K562 (cell line): ENCODE data around the gene ZCCHC8. TPM values are rescaled to one million over a fixed set of nuclear protein-coding genes. Genes with fewer than 3 reads are reported as not detected.

Experiments
- ATAC-seq: fragments of 200-7000 bp; cut with Tn5 transposase; 3 replicates; pipeline ENCODE4 v1.9.1; 2020; ENCODE audit warnings: moderate library complexity
- BruUV-seq: library from RNA; stranded (reverse); fragments of 400-500 nt; replicated peaks from 2 replicates; lab custom pipeline; 2021; lab: Mats Ljungman, UMichigan
- CTCF ChIA-PET: fragments of 300-600 bp; formaldehyde crosslinking; extraction: SDS; loops from one replicate; lab custom pipeline; 2021; ENCODE audit warnings: low intra/inter-chr PET ratio; lab: Yijun Ruan, JAX
- POLR2A ChIA-PET: fragments of 300-600, 350-650 bp; sonication (Branson Sonifier 250); formaldehyde crosslinking; extraction: SDS; loops from one replicate; lab custom pipeline; 2021; ENCODE audit warnings: antibody characterized with exemption, inconsistent platforms; lab: Yijun Ruan, JAX
- DNase-seq, 4 experiments: peaks; one replicate each; pipeline versions ENCODE4 v3.0.0 to v3.0.0-alpha.2; 2011 to 2018; ENCODE audit warnings: low spot score in 3 of 4, mixed read lengths in 3 of 4; ENCODE audit errors: extremely low read depth in 1 of 4
- FAIRE-seq: peaks from 2 replicates; lab custom pipeline; 2011; peaks lifted over from hg19 to GRCh38; lab: Jason Lieb, UNC
- H2AFZ ChIP-seq: 2 replicates; pipeline ENCODE4 v1.6.0; 2011; ENCODE audit warnings: low read depth, low read length, control low read depth, inconsistent platforms
- H3K27ac ChIP-seq: fragments of 200-600 bp; 3 replicates; pipeline ENCODE4 v1.8.0; 2011; ENCODE audit warnings: low read depth, mild to moderate bottlenecking, control low read depth, inconsistent platforms, low read length, moderate library complexity, mixed read lengths; ENCODE audit errors: extremely low read depth
- H3K27me3 ChIP-seq, 2 experiments: fragments of 300-600 bp in 1 of 2; 2 replicates in 1 of 2; 3 replicates in 1 of 2; pipeline versions ENCODE4 v1.6.0 to v1.8.0; 2011; ENCODE audit warnings: inconsistent platforms in 2 of 2, low read length in 2 of 2, mild to moderate bottlenecking in 1 of 2, mixed read lengths in 1 of 2, moderate library complexity in 1 of 2; ENCODE audit not compliant: control insufficient read depth in 2 of 2, insufficient read depth in 2 of 2
- H3K36me3 ChIP-seq: fragments of 300-600 bp; 3 replicates; pipeline ENCODE4 v1.8.0; 2011; ENCODE audit warnings: mild to moderate bottlenecking, low read length, inconsistent platforms; ENCODE audit not compliant: control insufficient read depth, insufficient read depth
- H3K4me1 ChIP-seq, 2 experiments: fragments of 200-600 bp in 1 of 2; replicated peaks in 1 of 2; 2 replicates in 1 of 2; 3 replicates in 1 of 2; pipeline versions ENCODE4 v1.5.1 to v1.8.0; 2011; ENCODE audit warnings: inconsistent platforms in 2 of 2, low read length in 2 of 2, mild to moderate bottlenecking in 1 of 2, mixed read lengths in 1 of 2, moderate library complexity in 1 of 2; ENCODE audit not compliant: control insufficient read depth in 2 of 2, insufficient read depth in 2 of 2
- H3K4me2 ChIP-seq: 2 replicates; pipeline ENCODE4 v1.6.1; 2011; ENCODE audit warnings: low read length, control low read depth, inconsistent platforms, mixed read lengths; ENCODE audit not compliant: insufficient read depth
- H3K4me3 ChIP-seq: fragments of 200-600 bp; sonication (generic), shearing (Covaris generic); 2 replicates; pipeline ENCODE4 v1.5.1; 2016; ENCODE audit warnings: control low read depth, inconsistent platforms
- H3K79me2 ChIP-seq: fragments of 200-600 bp; 3 replicates; pipeline ENCODE4 v1.8.0; 2011; ENCODE audit warnings: low read length, inconsistent platforms; ENCODE audit not compliant: control insufficient read depth, insufficient read depth
- H3K9ac ChIP-seq, 2 experiments: 2 replicates each; pipeline versions ENCODE4 v1.6.0 to v1.6.1; 2011; ENCODE audit warnings: low read depth in 2 of 2, low read length in 2 of 2, control low read depth in 1 of 2, inconsistent platforms in 1 of 2, mild to moderate bottlenecking in 1 of 2, mixed read lengths in 1 of 2; ENCODE audit not compliant: insufficient read depth in 1 of 2
- H3K9me1 ChIP-seq: one replicate; pipeline ENCODE4 v1.6.0; 2011; ENCODE audit warnings: inconsistent platforms, mild to moderate bottlenecking, low read length, moderate library complexity; ENCODE audit not compliant: control insufficient read depth, insufficient read depth
- H3K9me3 ChIP-seq: replicated peaks from 2 replicates; pipeline ENCODE4 v1.5.1; 2011; ENCODE audit warnings: low read depth, low read length, inconsistent platforms; ENCODE audit not compliant: control insufficient read depth, insufficient read depth
- H4K20me1 ChIP-seq: replicated peaks from 2 replicates; pipeline ENCODE4 v1.6.1; 2011; ENCODE audit warnings: low read length, inconsistent platforms, mixed read lengths; ENCODE audit not compliant: control insufficient read depth, insufficient read depth
- ARID3A ChIP-seq: IDR thresholded peaks from 2 replicates; pipeline ENCODE4 v1.6.1; 2012; ENCODE audit warnings: low read depth, low read length, improper control_type of control experiment, borderline replicate concordance
- BRCA1 ChIP-seq, 2 experiments: fragments of 450-650 bp in 1 of 2; sonication (generic) in 1 of 2; formaldehyde crosslinking in 1 of 2; IDR thresholded peaks; 2 replicates each; pipeline versions ENCODE4 v1.5.0 to v1.6.1; 2017 to 2020; ENCODE audit warnings: mild to moderate bottlenecking in 1 of 2, missing genetic modification reagents in 1 of 2
- CHAMP1 ChIP-seq: fragments of 450-650 bp; IDR thresholded peaks from 2 replicates; pipeline ENCODE4 v1.6.1; 2016; ENCODE audit warnings: mild to moderate bottlenecking
- JUN ChIP-seq, 2 experiments: sonication (generic) in 1 of 2; formaldehyde crosslinking in 1 of 2; IDR thresholded peaks; 2 replicates each; pipeline versions ENCODE4 v1.6.1 to v1.8.0; 2012 to 2022; ENCODE audit warnings: borderline replicate concordance in 2 of 2, mild to moderate bottlenecking in 2 of 2, improper control_type of control experiment in 1 of 2, low read depth in 1 of 2, low read length in 1 of 2, missing genetic modification reagents in 1 of 2
- KDM5B ChIP-seq: fragments of 200-600 bp; sonication (generic); IDR thresholded peaks from 2 replicates; pipeline ENCODE4 v1.6.1; 2012; ENCODE audit warnings: low read depth, mild to moderate bottlenecking, moderate library complexity, low read length, control low read depth, inconsistent platforms; ENCODE audit not compliant: insufficient replicate concordance
- NR2C1 ChIP-seq, 2 experiments: fragments of 450-650 bp; IDR thresholded peaks; 2 replicates each; pipeline ENCODE4 v1.6.1; 2017; ENCODE audit warnings: mild to moderate bottlenecking in 2 of 2, antibody characterized with exemption in 1 of 2, inconsistent platforms in 1 of 2, missing compliant biosample characterization in 1 of 2, missing genetic modification characterization in 1 of 2
- POLR2B ChIP-seq: fragments of 450-650 bp; IDR thresholded peaks from 2 replicates; pipeline ENCODE4 v1.6.1; 2018; ENCODE audit warnings: low read depth; ENCODE audit not compliant: partially characterized antibody
- RBM22 ChIP-seq: fragments of 200-400 bp; formaldehyde crosslinking; IDR thresholded peaks from 2 replicates; pipeline ENCODE4 v1.6.1; 2018; ENCODE audit warnings: low read length, low read depth; ENCODE audit not compliant: poor library complexity, severe bottlenecking
- THRB ChIP-seq: fragments of 450-650 bp; formaldehyde crosslinking; conservative IDR thresholded peaks from 2 replicates; pipeline ENCODE4 v1.4.0; 2022; ENCODE audit warnings: mild to moderate bottlenecking, missing genetic modification characterization
- ZNF239 ChIP-seq: fragments of 250-450 bp; sonication (Bioruptor Pico); IDR thresholded peaks from 2 replicates; pipeline ENCODE4 v1.4.0; 2020; ENCODE audit warnings: mild to moderate bottlenecking
- ZNF512 ChIP-seq: IDR thresholded peaks from 2 replicates; pipeline ENCODE4 v1.6.1; 2016; ENCODE audit warnings: missing genetic modification characterization, missing compliant biosample characterization
- ZNF586 ChIP-seq: fragments of 450-650 bp; formaldehyde crosslinking; conservative IDR thresholded peaks from 2 replicates; pipeline ENCODE4 v1.4.0; 2020; ENCODE audit warnings: mild to moderate bottlenecking, moderate library complexity
- WGBS: fragments of 100-300 bp; shearing (Covaris generic); methylation state at CpG from one replicate; pipeline ENCODE4 v1.1.6; 2016; ENCODE audit warnings: low coverage, mixed read lengths; ENCODE audit not compliant: insufficient coverage; ENCODE audit errors: missing lambda C conversion rate; 5-methylcytosine and 5-hydroxymethylcytosine counted together
- in situ Hi-C: fragments of 300-500 bp; cut with MboI; formaldehyde crosslinking; loops from 4 replicates; pipeline ENCODE4 v1.15.0; 2018; ENCODE audit warnings: inconsistent platforms, mixed read lengths
- intact Hi-C: fragments of 100-400 bp; cut with micrococcal nuclease; formaldehyde crosslinking; loops from 2 replicates; pipeline ENCODE4 v1.14.2; 2022
- polyA plus RNA-seq, 8 experiments: library from polyadenylated mRNA; depleted of rRNA in 4 of 8; stranded (reverse) in 5 of 8; unstranded in 3 of 8; fragments of >200 nt; fragmentation: Nextera tagmentation in 2 of 8; fragmentation: Illumina TruSeq in 1 of 8; extraction: Ambion mirVana in 2 of 8; extraction: Trizol in 1 of 8; gene quantifications; 2 replicates each; pipeline versions ENCODE4 v1.2.1 to v1.2.3, GENCODE V29; 2011 to 2014; ENCODE audit warnings: inconsistent platforms in 1 of 8, missing spikeins in 1 of 8
- total RNA-seq, 7 experiments: library from RNA; depleted of rRNA in 6 of 7; stranded (reverse); fragments of >200 nt in 6 of 7; fragmentation: Illumina TruSeq in 2 of 7; extraction: Trizol in 2 of 7; gene quantifications; 2 replicates each; pipeline versions ENCODE4 v1.2.1 to v1.2.3, GENCODE V29; 2011 to 2021; ENCODE audit warnings: low replicate concordance in 1 of 7

The ZCCHC8 gene
- total and polyA plus RNA-seq, 9 of the 15 experiments (the other 6 are each of a cell fraction or from before 2014, with no cell fraction given), result 14.8 to 50.9 (median 34.1) TPM

- TF ChIP-seq ZNF512 (tag) (no peak), ZNF586 (no peak), THRB (no peak)
Measured at GRCh38 chr12:122520676-122521075, 19.9 kb upstream of the ZCCHC8 start (continued).

GRCh38 chr12:122519418-122519817, 18.7 kb upstream of the ZCCHC8 start:
- no peak for DNase-seq
- Histone ChIP-seq H3K4me1 (peaks cover 4 to 16% of the 10 kb centered on the region in 2 experiments; a peak in 3 of 5 replicates), H3K36me3 (peaks cover 98% of the 10 kb centered on the region), H3K9ac (no peak overlapping the region), H3K9me1 (no peaks in the 10 kb centered on the region), H3K9me3 (no peaks in the 10 kb centered on the region), H3K27me3 (no peaks in the 10 kb centered on the region), H4K20me1 (peaks cover 33% of the 10 kb centered on the region), H3K79me2 (peaks cover 91% of the 10 kb centered on the region), H3K4me3 (no peak overlapping the region), H2AFZ (no peak overlapping the region), H3K4me2 (no peak overlapping the region), H3K27ac (no peak overlapping the region)
- in situ Hi-C loops (no loop called here), intact Hi-C loops (no loop called here)
- no peak for TF ChIP-seq ZNF239 (CRISPR knock-in tag)
- no peak for TF ChIP-seq JUN (IDR thresholded peaks at IDR 0.05; ENCODE audit: borderline replicate concordance, low read depth, low read length)
- TF ChIP-seq JUN (CRISPR knock-in tag; IDR thresholded peaks at IDR 0.05; ENCODE audit: borderline replicate concordance), result no peak
- TF ChIP-seq RBM22, result peak; percentile 5
- TF ChIP-seq NR2C1 (IDR thresholded peaks at IDR 0.05), result no peak
- TF ChIP-seq NR2C1 (tag; IDR thresholded peaks at IDR 0.05), result no peak
- no peak for TF ChIP-seq CHAMP1
- peak; percentile 24 for TF ChIP-seq POLR2B
- TF ChIP-seq BRCA1 (IDR thresholded peaks at IDR 0.05), result no peak
- no peak for TF ChIP-seq BRCA1 (CRISPR knock-in tag; IDR thresholded peaks at IDR 0.05)
- no peak for TF ChIP-seq KDM5B
- TF ChIP-seq ARID3A, result no peak
- ATAC-seq, result no peak
- 100% methylated on average over 1 of the region's 1 CpG for WGBS
- POLR2A ChIA-PET, result interaction anchor here (0.6 to 6.4 kb wide), 4 partner anchors 8 to 19 kb away, joined by 3 to 73 read pairs (median 8); partner anchors contain the start of gene ZCCHC8
- CTCF ChIA-PET, result no interaction called here
- no peak for FAIRE-seq
- no TSS peak for BruUV-seq
